HEK293 (cell line): ENCODE measurements around the gene SNX15.
A peak's percentile ranks its signal among the peaks of the same experiment; 100 is the strongest.

ENCODE experiments used
- CTCF ChIA-PET: fragments of 350-600 bp; formaldehyde crosslinking; extraction: SDS; loops from one replicate; lab custom pipeline; 2021; ENCODE audit warnings: antibody characterized with exemption; lab: Yijun Ruan, JAX
- POLR2A ChIA-PET: fragments of 300-600 bp; formaldehyde crosslinking; extraction: SDS; loops from one replicate; lab custom pipeline; 2020; ENCODE audit warnings: antibody characterized with exemption, inconsistent platforms; lab: Yijun Ruan, JAX
- H3K27ac ChIP-seq: fragments of 200-500 bp; sonication (Bioruptor generic); 2 replicates; pipeline ENCODE4 v1.5.1; 2014; ENCODE audit warnings: low read depth, low read length, control low read depth, inconsistent platforms; ENCODE audit errors: extremely low read depth
- H3K36me3 ChIP-seq, 2 experiments: fragments of 200-500 bp in 1 of 2; sonication (Bioruptor generic) in 1 of 2; 1 replicate in 1 of 2; 2 replicates in 1 of 2; pipeline ENCODE4 v1.5.1; 2014 to 2017; ENCODE audit warnings: inconsistent platforms in 2 of 2, low read length in 2 of 2; ENCODE audit not compliant: control insufficient read depth in 2 of 2, insufficient read depth in 1 of 2
- H3K4me1 ChIP-seq: fragments of 200-500 bp; sonication (Bioruptor generic); 2 replicates; pipeline ENCODE4 v1.5.1; 2014; ENCODE audit warnings: mild to moderate bottlenecking, low read length, inconsistent platforms; ENCODE audit not compliant: control insufficient read depth, insufficient read depth
- H3K4me3 ChIP-seq: 2 replicates; pipeline ENCODE4 v1.5.1; 2011; ENCODE audit warnings: low read depth, mild to moderate bottlenecking, control low read depth, low read length, moderate library complexity
- H3K9me3 ChIP-seq: fragments of 200-500 bp; sonication (Bioruptor generic); 2 replicates; pipeline ENCODE4 v1.5.1; 2014; ENCODE audit warnings: low read depth, low read length, inconsistent platforms; ENCODE audit not compliant: control insufficient read depth, insufficient read depth
- BCL11B ChIP-seq: fragments of 450-650 bp; formaldehyde crosslinking; IDR thresholded peaks from 2 replicates; pipeline ENCODE4 v1.5.1; 2016; ENCODE audit warnings: low read depth, missing biosample characterization, missing genetic modification characterization
- GLI2 ChIP-seq: fragments of 450-650 bp; formaldehyde crosslinking; IDR thresholded peaks from 2 replicates; pipeline ENCODE4; 2017; ENCODE audit warnings: missing biosample characterization, missing genetic modification characterization, low read depth, borderline replicate concordance
- IKZF3 ChIP-seq: fragments of 450-650 bp; IDR thresholded peaks from 2 replicates; pipeline ENCODE4 v1.5.0; 2018; ENCODE audit warnings: missing biosample characterization, mild to moderate bottlenecking, missing genetic modification characterization, moderate library complexity
- KLF10 ChIP-seq: fragments of 450-650 bp; IDR thresholded peaks from 2 replicates; pipeline ENCODE4 v1.5.1; 2018; ENCODE audit warnings: missing biosample characterization, mild to moderate bottlenecking, missing genetic modification characterization
- PBX3 ChIP-seq: sonication (generic); formaldehyde crosslinking; IDR thresholded peaks from 2 replicates; pipeline ENCODE4 v1.8.1; 2022; ENCODE audit warnings: mild to moderate bottlenecking, moderate library complexity, missing genetic modification reagents
- REPIN1 ChIP-seq: fragments of 450-650 bp; formaldehyde crosslinking; IDR thresholded peaks from 2 replicates; pipeline ENCODE4 v1.5.1; 2017; ENCODE audit warnings: missing biosample characterization, missing genetic modification characterization, low read depth
- REST ChIP-seq: fragments of 450-650 bp; formaldehyde crosslinking; IDR thresholded peaks from 2 replicates; pipeline ENCODE4 v1.5.1; 2016; ENCODE audit warnings: missing biosample characterization, missing genetic modification characterization
- SCRT1 ChIP-seq: fragments of 450-650 bp; formaldehyde crosslinking; IDR thresholded peaks from 2 replicates; pipeline ENCODE4 v1.5.1; 2016; ENCODE audit warnings: missing biosample characterization, missing genetic modification characterization, borderline replicate concordance
- SP7 ChIP-seq: fragments of 450-650 bp; formaldehyde crosslinking; IDR thresholded peaks from 2 replicates; pipeline ENCODE4 v1.5.1; 2016; ENCODE audit warnings: missing biosample characterization, missing genetic modification characterization
- TCF7L2 ChIP-seq: IDR thresholded peaks from 2 replicates; pipeline ENCODE4 v1.6.1; 2011; ENCODE audit warnings: low read depth, mild to moderate bottlenecking, inconsistent platforms, low read length, moderate library complexity, borderline replicate concordance
- YY1 ChIP-seq: fragments of 450-650 bp; formaldehyde crosslinking; IDR thresholded peaks from 2 replicates; pipeline ENCODE4 v1.5.1; 2018; ENCODE audit warnings: missing biosample characterization, missing genetic modification characterization
- ZBTB1 ChIP-seq: fragments of 450-650 bp; formaldehyde crosslinking; IDR thresholded peaks from 2 replicates; pipeline ENCODE4 v1.5.1; 2016; ENCODE audit warnings: missing biosample characterization, missing genetic modification characterization
- ZBTB20 ChIP-seq: fragments of 450-650 bp; formaldehyde crosslinking; IDR thresholded peaks from 2 replicates; pipeline ENCODE4 v1.5.1; 2016; ENCODE audit warnings: missing biosample characterization, missing genetic modification characterization
- ZBTB48 ChIP-seq: fragments of 450-650 bp; formaldehyde crosslinking; IDR thresholded peaks from 2 replicates; pipeline ENCODE4 v1.5.1; 2016; ENCODE audit warnings: missing biosample characterization, missing genetic modification characterization
- ZBTB6 ChIP-seq: fragments of 450-650 bp; formaldehyde crosslinking; IDR thresholded peaks from 2 replicates; pipeline ENCODE4 v1.5.1; 2017; ENCODE audit warnings: missing biosample characterization, missing genetic modification characterization
- ZNF112 ChIP-seq: fragments of 450-650 bp; formaldehyde crosslinking; IDR thresholded peaks from 2 replicates; pipeline ENCODE4 v1.5.0; 2017; ENCODE audit warnings: missing biosample characterization, missing genetic modification characterization
- ZNF114 ChIP-seq: fragments of 450-650 bp; formaldehyde crosslinking; IDR thresholded peaks from 2 replicates; pipeline ENCODE4 v1.5.0; 2017; ENCODE audit warnings: missing biosample characterization, missing genetic modification characterization
- ZNF138 ChIP-seq: fragments of 450-650 bp; formaldehyde crosslinking; IDR thresholded peaks from 2 replicates; pipeline ENCODE4 v1.5.1; 2016; ENCODE audit warnings: missing biosample characterization, missing genetic modification characterization, borderline replicate concordance
- ZNF146 ChIP-seq: fragments of 450-650 bp; formaldehyde crosslinking; IDR thresholded peaks from 2 replicates; pipeline ENCODE4 v1.5.1; 2016; ENCODE audit warnings: missing biosample characterization, missing genetic modification characterization
- ZNF19 ChIP-seq: fragments of 450-650 bp; formaldehyde crosslinking; IDR thresholded peaks from 2 replicates; pipeline ENCODE4; 2016; ENCODE audit warnings: missing biosample characterization, missing genetic modification characterization, low read depth
- ZNF202 ChIP-seq: fragments of 450-650 bp; formaldehyde crosslinking; IDR thresholded peaks from 2 replicates; pipeline ENCODE4 v1.5.1; 2016; ENCODE audit warnings: missing biosample characterization, missing genetic modification characterization, borderline replicate concordance
- ZNF248 ChIP-seq: fragments of 450-650 bp; formaldehyde crosslinking; IDR thresholded peaks from 2 replicates; pipeline ENCODE4 v1.5.1; 2017; ENCODE audit warnings: missing biosample characterization, missing genetic modification characterization
- ZNF341 ChIP-seq: fragments of 450-650 bp; formaldehyde crosslinking; IDR thresholded peaks from 2 replicates; pipeline ENCODE4; 2016; ENCODE audit warnings: low read depth, missing biosample characterization, missing genetic modification characterization
- ZNF391 ChIP-seq: fragments of 450-650 bp; formaldehyde crosslinking; IDR thresholded peaks from 2 replicates; pipeline ENCODE4 v1.5.1; 2016; ENCODE audit warnings: low read depth, missing biosample characterization, missing genetic modification characterization, borderline replicate concordance
- ZNF785 ChIP-seq: fragments of 450-650 bp; formaldehyde crosslinking; IDR thresholded peaks from 2 replicates; pipeline ENCODE4 v1.5.1; 2016; ENCODE audit warnings: missing biosample characterization, missing genetic modification characterization
- ZNF843 ChIP-seq: fragments of 450-650 bp; formaldehyde crosslinking; IDR thresholded peaks from 2 replicates; pipeline ENCODE4 v1.5.1; 2016; ENCODE audit warnings: missing biosample characterization, missing genetic modification characterization

Gene SNX15

GRCh38 chr11:65083134-65083833 lies 56.0 kb downstream of the SNX15 start:
- CTCF ChIA-PET, result interaction anchor here (0.5 to 1.4 kb wide), 6 partner anchors 27 to 250 kb away, joined by 3 to 5 read pairs (median 4); partner anchors contain the start of genes DPF2 and SAC3D1
- POLR2A ChIA-PET, result interaction anchor here (0.8 to 2.0 kb wide), 8 partner anchors 11 to 43 kb away, joined by 3 to 13 read pairs (median 4); partner anchors contain the start of genes FAU, MRPL49, SAC3D1 and TM7SF2
- Histone ChIP-seq H3K4me3 (peak overlapping the region; percentile 92), H3K27ac (peak overlapping the region; percentile 81), H3K9me3 (no peaks in the 10 kb centered on the region), H3K36me3 (peaks cover 5 to 78% of the 10 kb centered on the region in 2 experiments; a peak in 2 of 3 replicates), H3K4me1 (peaks cover 3% of the 10 kb centered on the region; the same call in 1 of the 2 replicates)
- TF ChIP-seq IKZF3 (tag by site-specific recombination) (no peak), KLF10 (tag by site-specific recombination) (no peak), ZNF248 (no peak), ZNF112 (no peak), REPIN1 (tag by site-specific recombination) (no peak), ZNF146 (no peak), ZBTB1 (tag by site-specific recombination) (no peak), REST (tag by site-specific recombination) (peak; percentile 20; the same call in 1 of the 2 replicates), ZBTB6 (tag by site-specific recombination) (peak; percentile 20; the same call in 1 of the 2 replicates), ZNF19 (tag by site-specific recombination) (no peak)

GRCh38 chr11:65083834-65084597 lies 56.8 kb downstream of the SNX15 start, which contains the start of the genes CDCA5 and ZFPL1:
TSS of gene CDCA5 (minus strand) at chr11:65084040. CDS start at chr11:65083978, 62 bp downstream.
TSS of gene ZFPL1 (plus strand) at chr11:65084222. CDS start at chr11:65084699, 477 bp downstream.
- Histone ChIP-seq H3K4me1 (peaks cover 3% of the 10 kb centered on the region; the same call in 1 of the 2 replicates), H3K9me3 (no peaks in the 10 kb centered on the region), H3K4me3 (peak within 1 kb of the TSS; percentile 92), H3K36me3 (peaks cover 5 to 78% of the 10 kb centered on the region in 2 experiments; a peak in 2 of 3 replicates), H3K27ac (peak within 1 kb of the TSS; percentile 81)
- ChIA-PET POLR2A (interaction anchor here (0.6 to 2.0 kb wide), 7 partner anchors 13 to 43 kb away, joined by 3 to 13 read pairs (median 3); partner anchors contain the start of genes FAU, MRPL49, SAC3D1 and TM7SF2), CTCF (interaction anchor here (0.5 to 1.4 kb wide), 6 partner anchors 43 to 275 kb away, joined by 3 to 5 read pairs (median 4); partner anchors contain the start of genes DPF2 and SAC3D1)
- TF ChIP-seq SP7 (tag by site-specific recombination) (peak; percentile 65; the same call in 1 of the 2 replicates), ZBTB6 (tag by site-specific recombination) (no peak), TCF7L2 (no peak), YY1 (tag by site-specific recombination) (peak; percentile 35; the same call in 1 of the 2 replicates), ZNF138 (tag by site-specific recombination) (no peak), ZNF341 (no peak), ZNF114 (no peak), BCL11B (tag by site-specific recombination) (no peak), GLI2 (tag by site-specific recombination) (no peak), ZBTB20 (peak; percentile 74), PBX3 (CRISPR knock-in tag) (peak; percentile 65; the same call in 1 of the 2 replicates), ZNF202 (tag by site-specific recombination) (no peak), ZBTB48 (tag by site-specific recombination) (peak; percentile 88), ZNF843 (tag by site-specific recombination) (peak; percentile 52), SCRT1 (tag by site-specific recombination) (no peak), ZNF785 (tag by site-specific recombination) (no peak), ZNF391 (tag by site-specific recombination) (peak; percentile 46; the same call in 1 of the 2 replicates)
